Camera-type eye (tissue), 1 donor: ENCODE results near the gene SLC35D1. TPM values are rescaled to one million over a fixed set of nuclear protein-coding genes. Genes with fewer than 3 reads are reported as not detected.

Experiments
- total RNA-seq: library from RNA; depleted of rRNA; stranded (reverse); fragments of >200 nt; gene quantifications from one replicate; pipeline ENCODE4 v1.2.3, GENCODE V29; 2014

Gene SLC35D1
- total RNA-seq = 27.6 TPM

DNA sequence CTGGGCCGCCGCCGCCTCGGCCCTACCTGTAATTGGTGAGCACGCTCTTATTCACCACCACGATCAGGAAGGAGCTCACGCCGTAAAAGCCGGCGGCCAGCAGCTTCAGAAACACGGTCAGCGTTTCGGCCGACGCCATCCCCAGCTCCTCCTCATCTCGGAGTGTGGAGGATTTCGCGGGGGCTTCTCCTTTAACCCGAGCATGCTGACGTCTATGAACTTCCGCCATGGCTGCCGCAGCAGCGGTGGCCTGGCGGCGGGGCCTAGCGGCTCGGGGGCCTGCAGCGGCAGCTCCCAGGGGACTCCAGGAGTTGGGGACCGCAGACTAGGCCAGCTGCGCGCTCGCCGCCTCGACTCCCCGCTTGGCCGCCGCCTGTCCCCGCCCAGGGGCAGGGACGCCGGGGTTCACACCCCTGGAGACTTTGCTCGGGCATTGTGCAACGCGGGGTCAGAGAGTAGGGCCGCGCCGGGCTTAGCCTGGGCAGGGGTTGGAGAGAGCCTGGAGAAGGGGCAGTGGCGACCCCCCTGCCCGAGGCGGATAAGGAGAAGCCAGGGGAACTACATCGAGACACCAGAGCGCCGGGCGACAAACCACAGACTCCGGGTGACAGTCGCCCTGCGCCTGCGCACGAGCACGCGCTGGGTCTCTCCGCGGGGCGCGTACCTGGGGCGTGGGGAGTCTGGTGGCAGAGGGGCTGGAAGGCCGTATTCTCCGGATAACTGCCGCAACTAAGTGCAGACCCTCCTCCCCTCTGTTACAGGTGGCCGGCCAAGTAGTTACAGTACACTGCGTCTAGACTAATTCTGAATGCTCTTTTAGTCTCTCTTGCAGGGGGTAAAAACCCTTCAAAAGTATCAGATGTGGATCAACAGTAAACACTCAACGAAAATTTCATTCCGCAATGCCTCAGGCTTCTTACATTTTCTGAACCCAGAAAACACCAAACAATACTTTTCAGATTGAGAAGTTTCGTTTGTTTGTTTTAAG is at the start of gene SLC35D1:
SLC35D1 (minus strand) TSS at position 364 of the 988 bp plus-strand sequence; CDS start at position 229, 135 bp downstream.

Other genes starting within 250 kb of the SLC35D1 start
- gene DNAI4, start 129.3 kb downstream of the SLC35D1 start, total RNA-seq = 18.5 TPM
- 47.6 TPM for gene MIER1, start 129.2 kb downstream of the SLC35D1 start, total RNA-seq
- 1.3 TPM for gene C1orf141, start 80.8 kb upstream of the SLC35D1 start, total RNA-seq
- gene IL23R, start 112.3 kb upstream of the SLC35D1 start, total RNA-seq = not detected